Endodermal cell (in vitro differentiated cells): Measurements from ENCODE around the gene TBCB. TPM values are rescaled to one million over a fixed set of nuclear protein-coding genes. Genes with fewer than 3 reads are reported as not detected.

ENCODE experiments used
- DNase-seq: peaks from one replicate; pipeline ENCODE4 v3.0.0-alpha.2; 2017
- H3K27ac ChIP-seq: 2 replicates; pipeline ENCODE4 v1.5.1; 2013; ENCODE audit warnings: mild to moderate bottlenecking, low read depth, low read length, moderate library complexity
- H3K27me3 ChIP-seq: 2 replicates; pipeline ENCODE4 v1.6.1; 2013; ENCODE audit warnings: mild to moderate bottlenecking, low read length, moderate library complexity; ENCODE audit not compliant: insufficient read depth, control insufficient read depth, poor library complexity, severe bottlenecking
- H3K36me3 ChIP-seq: 2 replicates; pipeline ENCODE4 v1.7.0; 2013; ENCODE audit warnings: mild to moderate bottlenecking, low read length, moderate library complexity; ENCODE audit not compliant: control insufficient read depth, insufficient read depth
- H3K4me1 ChIP-seq: one replicate; pipeline ENCODE4 v1.7.0; 2013; ENCODE audit warnings: low read length; ENCODE audit not compliant: control insufficient read depth, insufficient read depth
- H3K4me3 ChIP-seq: 2 replicates; pipeline ENCODE4 v1.5.1; 2013; ENCODE audit warnings: mild to moderate bottlenecking, low read length, moderate library complexity
- H3K9ac ChIP-seq: 2 replicates; pipeline ENCODE4 v1.6.1; 2013; ENCODE audit warnings: mild to moderate bottlenecking, low read length, moderate library complexity; ENCODE audit not compliant: poor library complexity, severe bottlenecking; ENCODE audit errors: extremely low read depth
- H3K9me3 ChIP-seq: 2 replicates; pipeline ENCODE4 v1.6.1; 2013; ENCODE audit warnings: mild to moderate bottlenecking, low read length, moderate library complexity; ENCODE audit not compliant: control insufficient read depth
- H3K27ac Mint-ChIP-seq: 2 replicates; pipeline ENCODE4 v1.8.0; 2020; ENCODE audit warnings: mixed read lengths
- H3K27me3 Mint-ChIP-seq: 2 replicates; pipeline ENCODE4 v1.8.0; 2021; ENCODE audit warnings: mild to moderate bottlenecking, mixed read lengths; ENCODE audit not compliant: insufficient read depth
- H3K36me3 Mint-ChIP-seq: 2 replicates; pipeline ENCODE4 v1.8.0; 2020; ENCODE audit warnings: low read depth, mixed read lengths
- H3K4me1 Mint-ChIP-seq: 2 replicates; pipeline ENCODE4 v1.8.0; 2020; ENCODE audit warnings: mixed read lengths
- H3K4me3 Mint-ChIP-seq: 2 replicates; pipeline ENCODE4 v1.8.0; 2020; ENCODE audit warnings: mild to moderate bottlenecking, moderate library complexity, mixed read lengths
- H3K9me3 Mint-ChIP-seq: 2 replicates; pipeline ENCODE4 v1.8.0; 2020; ENCODE audit warnings: mild to moderate bottlenecking, mixed read lengths
- WGBS, 2 experiments: methylation state at CpG; one replicate each; pipeline versions ENCODE4 v1.1.5 to v1.1.7; 2013; ENCODE audit warnings: missing lambda C conversion rate in 2 of 2, mixed read lengths in 1 of 2; ENCODE audit not compliant: insufficient coverage in 1 of 2, insufficient read length in 1 of 2; 5-methylcytosine and 5-hydroxymethylcytosine counted together
- total RNA-seq, 2 donors: library from RNA; stranded (reverse); fragmentation: NEBNext Ultra II Directional in 1 of 2; extraction: Animal tissue kit (Norgen Biotek cat#: 25700) in 1 of 2; gene quantifications; 2 replicates in 1 of 2; 3 replicates in 1 of 2; pipeline ENCODE4 v1.2.1, GENCODE V29; 2021
- TF ChIP-seq, protein P1 (sequence below): fragments of 200-600 bp; sonication (generic); conservative IDR thresholded peaks from 2 replicates; pipeline ENCODE4 v1.5.0; 2021; ENCODE audit warnings: antibody characterized with exemption, mild to moderate bottlenecking

TBCB gene
- total RNA-seq, 2 donors from 2014 or later, result 189 to 194 TPM

DNA sequence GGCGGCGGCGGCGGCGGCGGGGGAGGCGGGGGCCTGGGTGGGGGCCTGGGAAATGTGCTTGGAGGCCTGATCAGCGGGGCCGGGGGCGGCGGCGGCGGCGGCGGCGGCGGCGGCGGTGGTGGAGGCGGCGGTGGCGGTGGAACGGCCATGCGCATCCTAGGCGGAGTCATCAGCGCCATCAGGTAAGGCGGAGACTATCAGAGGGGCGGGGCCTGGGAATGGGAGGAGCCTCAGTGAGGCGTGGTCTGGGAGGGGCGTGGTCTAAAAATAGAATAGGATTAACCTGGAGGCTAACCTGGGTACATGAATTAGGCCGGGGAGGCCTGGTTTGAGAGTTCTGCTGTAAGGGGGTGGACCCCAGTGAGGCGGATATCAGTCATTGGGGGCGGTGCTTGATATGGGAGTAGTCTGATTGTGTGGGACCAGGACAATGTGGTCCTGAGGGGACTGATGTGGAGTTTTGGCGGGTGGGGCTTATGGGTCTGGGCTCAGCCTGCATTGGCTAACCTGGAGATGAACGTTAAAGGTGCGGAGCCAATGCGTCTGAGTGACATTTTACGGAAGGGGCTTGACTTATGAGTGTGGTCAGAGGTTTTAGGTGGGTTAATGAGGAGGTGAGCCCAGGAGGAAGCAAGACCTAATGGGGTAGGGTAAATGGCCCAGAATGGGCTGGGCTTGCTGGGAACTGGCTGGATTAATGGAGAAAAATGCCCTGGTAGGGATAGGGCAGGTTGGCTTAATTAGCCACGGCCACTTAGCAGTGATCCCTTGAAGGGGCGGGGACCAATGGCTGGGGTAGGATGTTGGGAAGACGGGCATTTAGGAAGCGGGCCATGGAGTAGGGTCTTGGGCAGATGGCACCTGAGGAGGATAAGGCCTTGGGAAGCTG, 26.0 kb downstream of the TBCB start:
- Histone ChIP-seq H3K27me3 (no peaks in the 10 kb centered on the region), H3K9ac (no peak overlapping the region), H3K27ac (no peak overlapping the region), H3K36me3 (peaks cover 43% of the 10 kb centered on the region), H3K9me3 (no peaks in the 10 kb centered on the region), H3K4me3 (peak overlapping the region; percentile 90), H3K4me1 (no peaks in the 10 kb centered on the region)
- WGBS, 2 experiments, result 14 to 30% methylated on average over 19 to 42 of the region's 42 CpGs
- Mint-ChIP-seq H3K27ac (peak overlapping the region; percentile 90), H3K9me3 (no peaks in the 10 kb centered on the region), H3K4me1 (peaks cover 13% of the 10 kb centered on the region), H3K27me3 (peaks cover 2% of the 10 kb centered on the region), H3K4me3 (peak overlapping the region; percentile 99), H3K36me3 (peaks cover 42% of the 10 kb centered on the region)
- DNase-seq, result peak; percentile 100
- TF ChIP-seq, protein P1, sequence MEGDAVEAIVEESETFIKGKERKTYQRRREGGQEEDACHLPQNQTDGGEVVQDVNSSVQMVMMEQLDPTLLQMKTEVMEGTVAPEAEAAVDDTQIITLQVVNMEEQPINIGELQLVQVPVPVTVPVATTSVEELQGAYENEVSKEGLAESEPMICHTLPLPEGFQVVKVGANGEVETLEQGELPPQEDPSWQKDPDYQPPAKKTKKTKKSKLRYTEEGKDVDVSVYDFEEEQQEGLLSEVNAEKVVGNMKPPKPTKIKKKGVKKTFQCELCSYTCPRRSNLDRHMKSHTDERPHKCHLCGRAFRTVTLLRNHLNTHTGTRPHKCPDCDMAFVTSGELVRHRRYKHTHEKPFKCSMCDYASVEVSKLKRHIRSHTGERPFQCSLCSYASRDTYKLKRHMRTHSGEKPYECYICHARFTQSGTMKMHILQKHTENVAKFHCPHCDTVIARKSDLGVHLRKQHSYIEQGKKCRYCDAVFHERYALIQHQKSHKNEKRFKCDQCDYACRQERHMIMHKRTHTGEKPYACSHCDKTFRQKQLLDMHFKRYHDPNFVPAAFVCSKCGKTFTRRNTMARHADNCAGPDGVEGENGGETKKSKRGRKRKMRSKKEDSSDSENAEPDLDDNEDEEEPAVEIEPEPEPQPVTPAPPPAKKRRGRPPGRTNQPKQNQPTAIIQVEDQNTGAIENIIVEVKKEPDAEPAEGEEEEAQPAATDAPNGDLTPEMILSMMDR, result no peak

DNA sequence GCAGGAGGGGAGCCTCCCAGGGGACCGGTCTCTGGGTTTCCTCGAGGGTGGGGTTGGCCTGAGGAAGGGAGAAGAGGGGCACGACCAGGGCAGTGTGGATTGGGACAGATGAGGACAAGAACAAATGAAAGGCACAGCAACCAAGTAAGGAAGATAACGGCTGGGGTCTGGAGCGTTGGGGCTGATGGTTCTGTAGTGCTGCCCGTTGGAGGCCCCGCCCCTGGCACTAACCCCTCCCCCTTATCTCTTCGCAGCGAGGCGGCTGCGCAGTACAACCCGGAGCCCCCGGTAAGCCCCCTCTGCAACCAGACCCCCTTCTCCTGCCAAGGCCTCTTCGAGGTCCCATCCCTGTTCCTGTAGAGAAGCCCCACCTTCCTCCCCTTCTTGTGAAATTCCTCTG, 26.8 kb downstream of the TBCB start:
- Histone ChIP-seq H3K4me1 (no peaks in the 10 kb centered on the region), H3K36me3 (peaks cover 50% of the 10 kb centered on the region), H3K9me3 (no peaks in the 10 kb centered on the region), H3K4me3 (peak overlapping the region; percentile 90), H3K9ac (no peak overlapping the region), H3K27me3 (no peaks in the 10 kb centered on the region), H3K27ac (no peak overlapping the region)
- TF ChIP-seq, protein P1, result no peak
- DNase-seq, result no peak
- H3K27me3 Mint-ChIP-seq, result no peaks in the 10 kb centered on the region
- no peaks in the 10 kb centered on the region for H3K9me3 Mint-ChIP-seq
- H3K36me3 Mint-ChIP-seq, result peaks cover 50% of the 10 kb centered on the region
- WGBS, 2 experiments, result 96 to 97% methylated on average over 6 to 14 of the region's 14 CpGs
- H3K4me3 Mint-ChIP-seq, result peak overlapping the region; percentile 99
- peak overlapping the region; percentile 90 for H3K27ac Mint-ChIP-seq
- H3K4me1 Mint-ChIP-seq, result peaks cover 9% of the 10 kb centered on the region

DNA sequence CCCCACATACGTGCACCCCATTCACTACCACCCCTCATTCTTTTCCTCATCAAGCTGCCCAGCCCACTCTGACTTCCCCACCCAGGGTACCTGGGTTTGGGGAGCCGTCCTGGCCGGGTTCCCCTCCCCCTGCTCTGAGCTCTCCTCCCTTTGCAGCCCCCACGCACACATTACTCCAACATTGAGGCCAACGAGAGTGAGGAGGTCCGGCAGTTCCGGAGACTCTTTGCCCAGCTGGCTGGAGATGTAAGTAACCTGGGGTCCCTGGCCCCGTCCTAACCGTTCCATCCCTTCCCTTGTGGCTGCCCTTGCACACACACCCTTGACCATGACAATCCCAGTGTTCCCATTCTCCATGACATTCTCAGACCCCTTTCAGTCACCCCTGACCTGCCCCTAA, 27.2 kb downstream of the TBCB start:
- H3K36me3 Mint-ChIP-seq, result peaks cover 53% of the 10 kb centered on the region

More for the DNA sequence above, 27.2 kb downstream of the TBCB start:
- Histone ChIP-seq H3K9me3 (no peaks in the 10 kb centered on the region), H3K36me3 (peaks cover 54% of the 10 kb centered on the region), H3K27ac (no peak overlapping the region), H3K4me3 (no peak overlapping the region), H3K4me1 (no peaks in the 10 kb centered on the region), H3K27me3 (no peaks in the 10 kb centered on the region), H3K9ac (no peak overlapping the region)
- DNase-seq, result no peak
- TF ChIP-seq, protein P1, result no peak
- Mint-ChIP-seq H3K27ac (peak overlapping the region; percentile 61), H3K4me3 (peak overlapping the region; percentile 13), H3K9me3 (no peaks in the 10 kb centered on the region), H3K27me3 (no peaks in the 10 kb centered on the region), H3K4me1 (peaks cover 9% of the 10 kb centered on the region)
- 93 to 94% methylated on average over 5 to 9 of the region's 9 CpGs for WGBS, 2 experiments
